Heart left ventricle (tissue), 16 donors: ENCODE measurements around the gene TENT5C. TPM values are rescaled to one million over a fixed set of nuclear protein-coding genes. Genes with fewer than 3 reads are reported as not detected.

Source experiments
- ATAC-seq, 4 donors: fragments of 200-7000 bp; cut with Tn5 transposase; one replicate each; pipeline ENCODE4 v1.9.1; 2020 to 2022; ENCODE audit warnings: moderate library complexity in 4 of 4, mild to moderate bottlenecking in 3 of 4, moderate number of reproducible peaks in 1 of 4
- DNase-seq, 5 donors: peaks; one replicate each; pipeline ENCODE4 v3.0.0-alpha.2; 2020
- H3K27ac ChIP-seq, 12 donors: fragments of 200-600 bp; sonication (generic) in 4 of 12; one replicate each; pipeline versions ENCODE4 v1.5.0 to v1.8.0; 2016 to 2022; ENCODE audit warnings: mild to moderate bottlenecking in 2 of 12
- H3K27me3 ChIP-seq, 9 donors: fragments of 200-600 bp; sonication (generic) in 2 of 9; one replicate each; pipeline versions ENCODE4 v1.5.1 to v1.8.0; 2016 to 2022; ENCODE audit warnings: mild to moderate bottlenecking in 3 of 9
- H3K36me3 ChIP-seq, 9 donors: fragments of 200-600 bp; sonication (generic) in 2 of 9; one replicate each; pipeline versions ENCODE4 v1.5.0 to v1.8.0; 2018 to 2022; ENCODE audit warnings: mild to moderate bottlenecking in 2 of 9
- H3K4me1 ChIP-seq, 12 donors: fragments of 200-600 bp; sonication (generic) in 4 of 12; one replicate each; pipeline versions ENCODE4 v1.5.0 to v1.8.0; 2016 to 2022; ENCODE audit warnings: mild to moderate bottlenecking in 3 of 12
- H3K4me3 ChIP-seq, 12 donors: fragments of 200-600 bp; sonication (generic) in 4 of 12; one replicate each; pipeline versions ENCODE4 v1.5.0 to v1.8.0; 2017 to 2022; ENCODE audit warnings: mild to moderate bottlenecking in 9 of 12, moderate library complexity in 4 of 12
- H3K9me3 ChIP-seq, 12 donors: fragments of 200-600 bp; sonication (generic) in 4 of 12; one replicate each; pipeline versions ENCODE4 v1.5.0 to v1.8.0; 2016 to 2022; ENCODE audit warnings: mild to moderate bottlenecking in 1 of 12
- CTCF ChIP-seq, 12 donors: fragments of 200-600 bp; sonication (generic) in 4 of 12; IDR thresholded peaks; one replicate each; pipeline versions ENCODE4 v1.5.0 to v1.8.0; 2018 to 2022; ENCODE audit warnings: antibody characterized with exemption in 12 of 12, mild to moderate bottlenecking in 5 of 12
- POLR2A ChIP-seq, 2 donors: fragments of 450-650 bp; IDR thresholded peaks; one replicate each; pipeline ENCODE4 v1.6.1; 2017; ENCODE audit warnings: antibody characterized with exemption in 2 of 2, mild to moderate bottlenecking in 2 of 2, moderate library complexity in 2 of 2
- WGBS, 4 donors: extraction: QIAGEN DNeasy Blood & Tissue Kit in 2 of 4; methylation state at CpG; one replicate each; pipeline versions ENCODE4 v1.1.5 to v1.1.7; 2013 to 2018; 5-methylcytosine and 5-hydroxymethylcytosine counted together
- intact Hi-C, 10 donors: fragments of 100-400 bp; cut with DNase I; formaldehyde crosslinking; loops; one replicate each; pipeline versions ENCODE4 v1.11.1 to v1.14.2; 2022
- polyA plus RNA-seq, 2 donors: library from polyadenylated mRNA; stranded (reverse); fragments of 200-250 nt; gene quantifications; one replicate each; pipeline ENCODE4 v1.2.3, GENCODE V29; 2013
- total RNA-seq, 9 donors: library from RNA; depleted of rRNA in 2 of 9; stranded (reverse); fragments of >200 nt in 2 of 9; fragmentation: NEBNext Ultra II Directional in 3 of 9; extraction: Animal tissue kit (Norgen Biotek cat#: 25700) in 3 of 9; gene quantifications; one replicate each; pipeline versions ENCODE4 v1.1.0 to v1.2.4, GENCODE V29; 2016 to 2023
- donor health status: ischemic (EF 13 %, LVEDD 7.1; RV severe dilation, severe dysfunction).
- donor health status: healthy with polysubstance abuse.
- donor health status: DM: no; HTN: yes; CAD: no.
- donor health status: DM: no; HTN: no; CAD: no.
- donor health status: ischemic (EF 25% LVEDD 6.9; RV normal size, moderate dysfunction).
- donor health status: ischemic (EF 25% LVEDD 5.7; RV mildly dilated, moderate dysfunction).
- donor health status: healthy.
- donor health status: DM: yes; HTN: yes; CAD: no.
- donor health status: ischemic (EF 35%, LVEDD 5.7; RV mildly dilated, moderate dysfunction).
- donor health status: nonischemic (EF 11% LVEDD 7.7; RV severe dilation, severe dysfunction).
- donor health status: DM: yes; HTN: yes; CAD: no.
- donor health status: PGD.
- donor health status: ischemic (EF 29% LVEDD 5.4; RV normal size, mild dysfunction).
- donor health status: nonischemic (EF 23%, LVEDD 6.1; RV moderate dilation, normal function).

TENT5C gene
- total and polyA plus RNA-seq, 11 donors, result 3.7 to 21.6 (median 14.5) TPM

GRCh38 chr1:117574161-117574835, 31.6 kb upstream of the TENT5C start:
- WGBS, 4 donors, result 73 to 82% (median 77%) methylated on average over 5 of the region's 5 CpGs
- ATAC-seq, result no peak
- intact Hi-C loops, result no loop called here
- no peaks in the 10 kb centered on the region for H3K4me1 ChIP-seq
- peak in 3 of 5 donors; percentile 3 to 24 (median 6) for DNase-seq
- H3K27me3 ChIP-seq, result no peaks in the 10 kb centered on the region
- H3K9me3 ChIP-seq, result no peaks in the 10 kb centered on the region
- H3K27ac ChIP-seq, result no peak overlapping the region
- TF ChIP-seq CTCF (IDR thresholded peaks at IDR 0.05), result no peak
- TF ChIP-seq POLR2A (IDR thresholded peaks at IDR 0.05), result no peak
- no peak overlapping the region for H3K4me3 ChIP-seq
- no peaks in the 10 kb centered on the region for H3K36me3 ChIP-seq

GRCh38 chr1:117575586-117576225, 30.1 kb upstream of the TENT5C start:
- intact Hi-C loops, result no loop called here
- Histone ChIP-seq H3K36me3 (no peaks in the 10 kb centered on the region), H3K27ac (no peak overlapping the region), H3K9me3 (no peaks in the 10 kb centered on the region), H3K4me1 (no peaks in the 10 kb centered on the region), H3K4me3 (no peak overlapping the region), H3K27me3 (no peaks in the 10 kb centered on the region)
- 85 to 89% (median 87%) methylated on average over 7 to 8 of the region's 8 CpGs for WGBS, 4 donors
- no peak for ATAC-seq
- TF ChIP-seq POLR2A (IDR thresholded peaks at IDR 0.05) (no peak), CTCF (IDR thresholded peaks at IDR 0.05) (no peak)
- peak in 2 of 5 donors; percentile 5 to 6 for DNase-seq

GRCh38 chr1:117576236-117576635, 29.6 kb upstream of the TENT5C start:
- 84 to 95% (median 93%) methylated on average over 3 of the region's 3 CpGs for WGBS, 4 donors
- Histone ChIP-seq H3K9me3 (no peaks in the 10 kb centered on the region), H3K27ac (no peak overlapping the region), H3K36me3 (no peaks in the 10 kb centered on the region), H3K4me1 (no peaks in the 10 kb centered on the region), H3K27me3 (no peaks in the 10 kb centered on the region), H3K4me3 (no peak overlapping the region)
- TF ChIP-seq CTCF (IDR thresholded peaks at IDR 0.05) (no peak), POLR2A (IDR thresholded peaks at IDR 0.05) (no peak)
- ATAC-seq, result no peak
- intact Hi-C loops, result no loop called here
- DNase-seq, result peak in 2 of 5 donors; percentile 2 to 6

- intact Hi-C loops, result no loop called here
- 51 to 98% (median 79%) methylated on average over 2 of the region's 2 CpGs; no CpG with 5 or more reads in 1 of the 4 donors for WGBS, 4 donors
- TF ChIP-seq POLR2A (IDR thresholded peaks at IDR 0.05) (no peak), CTCF (IDR thresholded peaks at IDR 0.05) (no peak)
Measured at GRCh38 chr1:117577191-117577885, 28.5 kb upstream of the TENT5C start.

More at GRCh38 chr1:117577191-117577885, 28.5 kb upstream of the TENT5C start:
- no peaks in the 10 kb centered on the region for H3K27me3 ChIP-seq
- peaks cover 0 to 2% (median 0%) of the 10 kb centered on the region in 12 donors for H3K4me1 ChIP-seq
- H3K9me3 ChIP-seq, result no peaks in the 10 kb centered on the region
- no peaks in the 10 kb centered on the region for H3K36me3 ChIP-seq
- no peak for DNase-seq
- ATAC-seq, result no peak
- H3K27ac ChIP-seq, result no peak overlapping the region
- no peak overlapping the region for H3K4me3 ChIP-seq
